Coronary artery (tissue), 2 donors: ENCODE measurements around the gene GJB6.
"Not testable (repeated sequence)": the region's sequence is repeated elsewhere in the genome, so short reads cannot be mapped to it uniquely, and the experiment has no call there.

ENCODE experiments used
- DNase-seq: peaks from one replicate; pipeline ENCODE4 v3.0.0-alpha.2; 2017; ENCODE audit warnings: low spot score
- H3K27ac ChIP-seq, 2 donors: fragments of 200-600 bp; sonication (generic); one replicate each; pipeline ENCODE4 v1.5.1; 2016 to 2019
- H3K4me3 ChIP-seq: fragments of 200-600 bp; sonication (generic); 2 replicates; pipeline ENCODE4 v1.5.1; 2016; ENCODE audit warnings: mild to moderate bottlenecking, moderate library complexity
- TF ChIP-seq, protein P1 (sequence below): fragments of 200-600 bp; sonication (generic); IDR thresholded peaks from one replicate; pipeline ENCODE4 v1.5.1; 2019; ENCODE audit warnings: antibody characterized with exemption

Gene GJB6

GRCh38 chr13:20231839-20232555, at the start of gene GJB6:
Gene GJB6 (minus strand): TSS chr13:20232319. CDS start chr13:20223480, 8,839 bp downstream.
- no peak within 1 kb of the TSS for H3K27ac ChIP-seq
- no peak for DNase-seq
- TF ChIP-seq, protein P1, sequence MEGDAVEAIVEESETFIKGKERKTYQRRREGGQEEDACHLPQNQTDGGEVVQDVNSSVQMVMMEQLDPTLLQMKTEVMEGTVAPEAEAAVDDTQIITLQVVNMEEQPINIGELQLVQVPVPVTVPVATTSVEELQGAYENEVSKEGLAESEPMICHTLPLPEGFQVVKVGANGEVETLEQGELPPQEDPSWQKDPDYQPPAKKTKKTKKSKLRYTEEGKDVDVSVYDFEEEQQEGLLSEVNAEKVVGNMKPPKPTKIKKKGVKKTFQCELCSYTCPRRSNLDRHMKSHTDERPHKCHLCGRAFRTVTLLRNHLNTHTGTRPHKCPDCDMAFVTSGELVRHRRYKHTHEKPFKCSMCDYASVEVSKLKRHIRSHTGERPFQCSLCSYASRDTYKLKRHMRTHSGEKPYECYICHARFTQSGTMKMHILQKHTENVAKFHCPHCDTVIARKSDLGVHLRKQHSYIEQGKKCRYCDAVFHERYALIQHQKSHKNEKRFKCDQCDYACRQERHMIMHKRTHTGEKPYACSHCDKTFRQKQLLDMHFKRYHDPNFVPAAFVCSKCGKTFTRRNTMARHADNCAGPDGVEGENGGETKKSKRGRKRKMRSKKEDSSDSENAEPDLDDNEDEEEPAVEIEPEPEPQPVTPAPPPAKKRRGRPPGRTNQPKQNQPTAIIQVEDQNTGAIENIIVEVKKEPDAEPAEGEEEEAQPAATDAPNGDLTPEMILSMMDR = no peak
- H3K4me3 ChIP-seq = peak within 1 kb of the TSS; percentile 61

GRCh38 chr13:20276901-20277300, 44.8 kb upstream of the GJB6 start:
- DNase-seq, H3K27ac ChIP-seq: not testable (repeated sequence)

GRCh38 chr13:20274466-20274865, 42.3 kb upstream of the GJB6 start:
- H3K27ac ChIP-seq = no peak overlapping the region
- H3K4me3 ChIP-seq = no peak overlapping the region
- TF ChIP-seq, protein P1 = no peak
- no peak for DNase-seq

More at GRCh38 chr13:20276901-20277300, 44.8 kb upstream of the GJB6 start:
- not testable (repeated sequence) for H3K4me3 ChIP-seq

- Histone ChIP-seq H3K27ac (no peak overlapping the region), H3K4me3 (no peak overlapping the region)
- TF ChIP-seq, protein P1 = no peak
- DNase-seq = no peak
Measured at GRCh38 chr13:20272588-20273171, 40.6 kb upstream of the GJB6 start.

GRCh38 chr13:20272104-20272503, 40.0 kb upstream of the GJB6 start:
- Histone ChIP-seq H3K4me3 (no peak overlapping the region), H3K27ac (no peak overlapping the region)
- TF ChIP-seq, protein P1 = no peak
- DNase-seq = no peak

- no peak overlapping the region for H3K4me3 ChIP-seq
- no peak for DNase-seq
- no peak overlapping the region for H3K27ac ChIP-seq
- TF ChIP-seq, protein P1 = no peak
Measured at GRCh38 chr13:20271441-20271840, 39.3 kb upstream of the GJB6 start.

GRCh38 chr13:20270163-20270865, 38.2 kb upstream of the GJB6 start:
- DNase-seq = no peak
- Histone ChIP-seq H3K4me3 (no peak overlapping the region), H3K27ac (no peak overlapping the region)
- TF ChIP-seq, protein P1 = no peak
